ENCODE data around the gene GRIK1.

GRIK1 gene

DNA sequence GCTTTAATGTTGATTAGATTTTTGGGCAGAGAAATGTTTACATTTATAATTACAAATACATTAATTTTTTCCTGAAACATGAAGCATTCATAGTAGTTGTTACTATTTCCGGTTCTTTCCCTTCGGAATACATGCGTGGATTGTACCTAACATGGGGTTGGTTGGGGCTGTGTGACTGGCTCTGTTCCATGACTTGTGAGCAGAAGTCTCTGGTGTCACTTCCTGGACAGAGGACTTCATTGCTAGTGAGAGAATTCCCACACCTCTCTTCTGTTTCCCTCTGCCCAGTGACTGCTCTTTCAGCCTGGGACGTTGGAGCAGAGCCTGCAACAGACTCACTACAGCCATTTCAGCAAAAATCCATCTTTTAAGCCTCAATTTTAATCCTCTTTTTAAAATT lies 231.4 kb downstream of the GRIK1 start:
- DNase-seq (ENCODE audit: low read depth, low spot score) = no peak
- Histone ChIP-seq H3K9me3 (ENCODE audit: control insufficient read depth, insufficient read depth, low read length) (no peaks in the 10 kb centered on the region), H3K36me3 (ENCODE audit: control insufficient read depth, insufficient read depth, low read length) (no peaks in the 10 kb centered on the region), H3K4me3 (ENCODE audit: low read length) (no peak overlapping the region), H3K4me1 (ENCODE audit: control insufficient read depth, insufficient read depth, low read length) (no peaks in the 10 kb centered on the region), H3K27me3 (ENCODE audit: control insufficient read depth, insufficient read depth, low read length) (no peaks in the 10 kb centered on the region), H3K27ac (ENCODE audit: low read length) (no peak overlapping the region)
- WGBS (ENCODE audit: insufficient coverage, insufficient read length) = no CpG with 5 or more reads among the region's 4 CpGs

GRCh38 chr21:29704719-29705118 lies 235.1 kb downstream of the GRIK1 start:
- Histone ChIP-seq H3K9me3 (ENCODE audit: control insufficient read depth, insufficient read depth, low read length) (no peaks in the 10 kb centered on the region), H3K27ac (ENCODE audit: low read length) (no peak overlapping the region), H3K36me3 (ENCODE audit: control insufficient read depth, insufficient read depth, low read length) (no peaks in the 10 kb centered on the region), H3K4me3 (ENCODE audit: low read length) (no peak overlapping the region), H3K27me3 (ENCODE audit: control insufficient read depth, insufficient read depth, low read length) (no peaks in the 10 kb centered on the region), H3K4me1 (ENCODE audit: control insufficient read depth, insufficient read depth, low read length) (no peaks in the 10 kb centered on the region)
- no CpG with 5 or more reads among the region's 1 CpG for WGBS (ENCODE audit: insufficient coverage, insufficient read length)
- DNase-seq (ENCODE audit: low read depth, low spot score) = no peak

DNA sequence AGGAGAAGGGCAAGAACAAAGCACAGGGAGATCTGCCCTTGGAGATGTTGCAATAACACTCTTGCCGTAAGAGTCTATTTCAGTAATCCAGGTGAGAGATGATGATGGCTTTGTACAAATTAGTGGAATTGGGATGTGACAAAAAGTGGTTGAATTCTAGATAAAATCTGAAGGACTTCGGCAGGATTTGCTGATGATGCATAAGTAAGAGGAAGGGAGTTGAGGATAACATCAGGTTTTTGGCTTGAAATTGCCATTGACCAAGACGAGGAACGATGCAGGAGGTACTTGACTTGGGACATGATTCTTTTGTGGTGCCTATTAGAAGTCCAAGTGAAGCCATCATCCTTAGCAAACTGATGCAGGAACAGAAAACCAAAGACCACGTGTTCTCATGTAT lies 238.1 kb downstream of the GRIK1 start:
- Histone ChIP-seq H3K4me3 (ENCODE audit: low read length) (no peak overlapping the region), H3K36me3 (ENCODE audit: control insufficient read depth, insufficient read depth, low read length) (no peaks in the 10 kb centered on the region), H3K27ac (ENCODE audit: low read length) (no peak overlapping the region), H3K27me3 (ENCODE audit: control insufficient read depth, insufficient read depth, low read length) (no peaks in the 10 kb centered on the region), H3K4me1 (ENCODE audit: control insufficient read depth, insufficient read depth, low read length) (no peaks in the 10 kb centered on the region), H3K9me3 (ENCODE audit: control insufficient read depth, insufficient read depth, low read length) (no peaks in the 10 kb centered on the region)
- DNase-seq (ENCODE audit: low read depth, low spot score) = no peak
- WGBS (ENCODE audit: insufficient coverage, insufficient read length) = no CpG with 5 or more reads among the region's 5 CpGs

DNA sequence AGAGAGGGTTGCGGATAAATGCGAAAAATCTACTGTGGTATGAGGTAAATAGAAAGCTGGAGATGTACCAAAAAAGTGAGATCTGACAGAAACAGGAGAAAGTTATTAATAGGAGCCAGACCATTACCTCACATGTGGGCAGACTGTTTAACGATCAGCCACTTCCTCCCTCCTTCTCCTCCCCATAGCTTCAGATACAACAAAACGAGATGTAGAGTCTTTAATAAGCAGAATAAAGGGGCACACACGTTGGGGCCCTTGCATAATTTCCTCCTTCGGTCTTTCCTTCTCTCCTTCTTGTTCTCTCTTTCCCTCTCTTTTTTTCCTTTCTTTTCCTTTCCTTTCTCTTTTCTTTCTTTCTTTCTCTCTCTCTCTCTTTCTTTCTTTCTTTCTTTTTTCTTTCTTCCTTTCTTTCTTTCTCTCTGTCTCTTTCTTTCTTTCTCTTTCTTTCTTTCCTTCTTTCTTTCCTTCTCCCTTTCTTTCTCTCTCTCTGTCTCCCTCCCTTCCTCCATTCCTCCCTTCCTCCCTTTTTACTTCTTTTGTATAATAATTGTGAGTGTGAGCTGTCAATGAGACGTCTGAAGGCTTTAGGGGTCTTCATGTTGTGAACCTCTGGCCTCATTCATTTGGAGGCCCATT lies 242.1 kb downstream of the GRIK1 start:
- Histone ChIP-seq H3K9me3 (ENCODE audit: control insufficient read depth, insufficient read depth, low read length) (no peaks in the 10 kb centered on the region), H3K27me3 (ENCODE audit: control insufficient read depth, insufficient read depth, low read length) (no peaks in the 10 kb centered on the region), H3K4me1 (ENCODE audit: control insufficient read depth, insufficient read depth, low read length) (no peaks in the 10 kb centered on the region), H3K36me3 (ENCODE audit: control insufficient read depth, insufficient read depth, low read length) (no peaks in the 10 kb centered on the region), H3K27ac (ENCODE audit: low read length) (no peak overlapping the region), H3K4me3 (ENCODE audit: low read length) (no peak overlapping the region)
- no peak for DNase-seq (ENCODE audit: low read depth, low spot score)
- WGBS (ENCODE audit: insufficient coverage, insufficient read length) = no CpG with 5 or more reads among the region's 7 CpGs

DNA sequence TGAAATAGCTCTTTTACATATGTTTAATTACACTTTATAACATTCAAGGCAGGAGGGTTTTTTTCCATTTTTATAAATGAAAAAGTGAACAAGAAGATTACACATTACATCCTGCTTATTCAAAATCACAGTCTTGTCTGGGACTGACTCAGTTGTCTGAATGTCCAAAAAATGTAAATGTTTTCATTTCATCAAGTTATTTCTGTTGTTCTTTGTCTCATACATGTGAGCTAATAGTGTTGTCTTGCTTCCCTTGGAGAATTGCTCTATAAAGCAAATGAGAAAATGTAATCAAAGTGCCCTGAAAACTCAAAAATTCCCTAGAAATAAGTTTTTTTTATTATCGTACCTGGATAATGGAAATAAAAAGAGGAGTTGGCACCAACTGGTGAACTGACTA lies 242.9 kb downstream of the GRIK1 start:
- WGBS (ENCODE audit: insufficient coverage, insufficient read length) = no CpG with 5 or more reads among the region's 1 CpG
- Histone ChIP-seq H3K4me1 (ENCODE audit: control insufficient read depth, insufficient read depth, low read length) (no peaks in the 10 kb centered on the region), H3K27me3 (ENCODE audit: control insufficient read depth, insufficient read depth, low read length) (no peaks in the 10 kb centered on the region), H3K4me3 (ENCODE audit: low read length) (no peak overlapping the region), H3K9me3 (ENCODE audit: control insufficient read depth, insufficient read depth, low read length) (no peaks in the 10 kb centered on the region), H3K36me3 (ENCODE audit: control insufficient read depth, insufficient read depth, low read length) (no peaks in the 10 kb centered on the region), H3K27ac (ENCODE audit: low read length) (no peak overlapping the region)
- DNase-seq (ENCODE audit: low read depth, low spot score) = no peak

DNA sequence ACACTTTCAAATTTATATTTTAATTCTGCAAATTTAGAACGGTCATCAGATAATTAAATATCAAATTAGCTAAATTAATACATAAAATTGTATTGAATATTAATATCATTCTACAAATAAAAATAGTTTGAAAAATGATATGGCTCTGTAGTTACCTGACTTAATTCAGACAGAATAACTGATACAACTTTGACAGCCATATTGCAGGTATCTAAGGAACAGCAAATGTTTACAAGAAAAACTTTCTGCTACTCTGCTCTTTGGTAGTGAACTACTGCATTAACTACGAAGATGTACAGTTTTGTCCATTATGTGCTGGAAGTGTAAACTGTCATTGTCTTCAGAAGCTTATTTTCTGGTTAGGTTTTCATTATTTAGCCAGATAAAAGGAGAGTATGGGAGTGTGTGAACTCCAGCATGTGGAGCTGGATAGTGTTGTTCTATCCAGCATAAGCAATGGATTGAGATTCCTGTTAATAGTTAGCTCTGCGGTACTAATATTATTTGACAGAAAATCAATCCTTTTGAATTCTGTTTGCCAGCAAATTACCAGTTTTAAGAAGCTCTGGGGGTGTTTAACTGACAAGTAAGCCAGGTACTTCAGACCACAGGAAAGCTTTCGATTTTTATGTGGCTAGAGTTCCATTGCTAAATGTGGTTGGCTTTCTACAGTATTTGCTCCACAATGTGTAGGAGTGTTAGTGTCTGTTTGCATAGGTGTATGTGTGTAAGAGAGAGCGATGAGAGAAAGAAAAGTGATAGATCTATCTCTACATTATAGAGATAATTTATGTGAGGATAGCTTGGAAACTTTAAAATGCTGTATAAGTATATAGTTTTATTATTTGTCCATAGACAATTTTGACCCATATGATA lies 247.9 kb downstream of the GRIK1 start:
- Histone ChIP-seq H3K9me3 (ENCODE audit: control insufficient read depth, insufficient read depth, low read length) (no peaks in the 10 kb centered on the region), H3K27ac (ENCODE audit: low read length) (no peak overlapping the region), H3K4me3 (ENCODE audit: low read length) (no peak overlapping the region), H3K36me3 (ENCODE audit: control insufficient read depth, insufficient read depth, low read length) (no peaks in the 10 kb centered on the region), H3K27me3 (ENCODE audit: control insufficient read depth, insufficient read depth, low read length) (no peaks in the 10 kb centered on the region), H3K4me1 (ENCODE audit: control insufficient read depth, insufficient read depth, low read length) (no peaks in the 10 kb centered on the region)
- WGBS (ENCODE audit: insufficient coverage, insufficient read length) = 100% methylated on average over 1 of the region's 5 CpGs
- no peak for DNase-seq (ENCODE audit: low read depth, low spot score)

GRCh38 chr21:29689753-29690152 lies 250.0 kb downstream of the GRIK1 start:
- Histone ChIP-seq H3K4me3 (ENCODE audit: low read length) (no peak overlapping the region), H3K27me3 (ENCODE audit: control insufficient read depth, insufficient read depth, low read length) (no peaks in the 10 kb centered on the region), H3K27ac (ENCODE audit: low read length) (no peak overlapping the region), H3K9me3 (ENCODE audit: control insufficient read depth, insufficient read depth, low read length) (no peaks in the 10 kb centered on the region), H3K4me1 (ENCODE audit: control insufficient read depth, insufficient read depth, low read length) (no peaks in the 10 kb centered on the region), H3K36me3 (ENCODE audit: control insufficient read depth, insufficient read depth, low read length) (no peaks in the 10 kb centered on the region)
- no CpG with 5 or more reads among the region's 6 CpGs for WGBS (ENCODE audit: insufficient coverage, insufficient read length)
- DNase-seq (ENCODE audit: low read depth, low spot score) = no peak

DNA sequence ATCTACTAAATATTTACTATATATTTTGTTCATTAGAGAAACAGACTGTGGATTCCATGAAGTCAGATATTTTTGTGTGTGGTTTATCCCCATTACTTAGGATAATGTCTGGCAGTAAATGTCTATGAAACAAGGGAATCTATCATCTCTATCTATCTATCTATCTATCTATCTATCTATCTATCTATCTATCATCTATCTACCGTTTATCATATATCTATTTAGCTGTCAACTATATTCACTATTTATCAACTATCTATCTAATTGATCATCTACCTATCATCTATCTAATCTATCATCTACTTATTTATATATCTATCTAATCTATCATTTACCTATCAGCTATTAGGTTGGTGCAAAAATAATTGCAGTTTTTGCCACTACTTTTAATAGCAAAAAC lies 255.7 kb downstream of the GRIK1 start:
- Histone ChIP-seq H3K9me3 (ENCODE audit: control insufficient read depth, insufficient read depth, low read length) (no peaks in the 10 kb centered on the region), H3K27ac (ENCODE audit: low read length) (no peak overlapping the region), H3K27me3 (ENCODE audit: control insufficient read depth, insufficient read depth, low read length) (no peaks in the 10 kb centered on the region), H3K36me3 (ENCODE audit: control insufficient read depth, insufficient read depth, low read length) (no peaks in the 10 kb centered on the region), H3K4me3 (ENCODE audit: low read length) (no peak overlapping the region), H3K4me1 (ENCODE audit: control insufficient read depth, insufficient read depth, low read length) (no peaks in the 10 kb centered on the region)
- no peak for DNase-seq (ENCODE audit: low read depth, low spot score)
- 100% methylated on average over 1 of the region's 1 CpG for WGBS (ENCODE audit: insufficient coverage, insufficient read length)

DNA sequence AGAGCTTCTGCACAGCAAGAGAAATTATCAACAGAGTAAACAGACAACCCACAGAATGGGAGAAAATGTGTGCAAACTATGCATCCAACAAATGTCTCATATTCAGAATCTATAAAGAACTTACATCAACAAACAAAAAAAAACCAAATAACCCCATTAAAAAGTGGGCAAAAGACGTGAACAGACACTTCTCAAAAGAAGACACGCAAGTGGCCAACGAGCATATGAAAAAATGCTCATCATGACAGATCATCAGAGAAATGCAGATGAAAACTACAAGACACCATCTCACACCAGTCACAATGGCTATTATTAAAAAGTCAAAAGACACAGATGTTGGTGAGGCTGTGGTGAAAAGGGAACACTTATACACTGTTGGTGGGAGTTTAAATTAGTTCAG lies 257.0 kb downstream of the GRIK1 start:
- Histone ChIP-seq H3K4me1 (ENCODE audit: control insufficient read depth, insufficient read depth, low read length) (no peaks in the 10 kb centered on the region), H3K27ac (ENCODE audit: low read length) (no peak overlapping the region), H3K27me3 (ENCODE audit: control insufficient read depth, insufficient read depth, low read length) (no peaks in the 10 kb centered on the region), H3K9me3 (ENCODE audit: control insufficient read depth, insufficient read depth, low read length) (no peaks in the 10 kb centered on the region), H3K36me3 (ENCODE audit: control insufficient read depth, insufficient read depth, low read length) (no peaks in the 10 kb centered on the region), H3K4me3 (ENCODE audit: low read length) (no peak overlapping the region)
- WGBS (ENCODE audit: insufficient coverage, insufficient read length) = no CpG with 5 or more reads among the region's 3 CpGs
- no peak for DNase-seq (ENCODE audit: low read depth, low spot score)

DNA sequence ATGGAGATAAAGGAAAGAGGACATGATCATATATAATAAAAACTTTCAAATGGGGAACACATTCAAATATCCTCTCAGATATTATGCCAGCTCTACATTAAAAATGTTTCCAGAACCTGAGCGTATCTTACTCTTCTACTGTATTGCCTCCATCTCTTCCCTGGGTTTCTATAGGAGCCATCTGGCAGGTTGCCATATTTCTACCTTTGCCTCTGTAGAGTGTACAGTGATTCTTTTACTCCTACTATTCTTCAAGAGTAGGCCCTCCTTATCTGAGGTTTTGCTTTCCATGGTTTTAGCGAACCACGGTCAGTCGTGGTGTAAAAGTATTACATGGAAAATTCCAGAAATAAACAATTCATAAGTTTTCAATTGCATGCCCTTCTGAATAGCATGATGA lies 259.5 kb downstream of the GRIK1 start:
- Histone ChIP-seq H3K27me3 (ENCODE audit: control insufficient read depth, insufficient read depth, low read length) (no peaks in the 10 kb centered on the region), H3K27ac (ENCODE audit: low read length) (no peak overlapping the region), H3K36me3 (ENCODE audit: control insufficient read depth, insufficient read depth, low read length) (no peaks in the 10 kb centered on the region), H3K9me3 (ENCODE audit: control insufficient read depth, insufficient read depth, low read length) (no peaks in the 10 kb centered on the region), H3K4me3 (ENCODE audit: low read length) (no peak overlapping the region), H3K4me1 (ENCODE audit: control insufficient read depth, insufficient read depth, low read length) (peaks cover 3% of the 10 kb centered on the region; the same call in 1 of the 2 replicates)
- no CpG with 5 or more reads among the region's 4 CpGs for WGBS (ENCODE audit: insufficient coverage, insufficient read length)
- no peak for DNase-seq (ENCODE audit: low read depth, low spot score)
